Activated T-cell treated with anti-CD3 and anti-CD28 coated beads for 24 hours (primary cell): ENCODE measurements around the gene CD55.

Experiments
- DNase-seq: peaks from one replicate; pipeline ENCODE4 v3.0.0-alpha.2; 2020; ENCODE audit warnings: low read depth

The CD55 gene

DNA sequence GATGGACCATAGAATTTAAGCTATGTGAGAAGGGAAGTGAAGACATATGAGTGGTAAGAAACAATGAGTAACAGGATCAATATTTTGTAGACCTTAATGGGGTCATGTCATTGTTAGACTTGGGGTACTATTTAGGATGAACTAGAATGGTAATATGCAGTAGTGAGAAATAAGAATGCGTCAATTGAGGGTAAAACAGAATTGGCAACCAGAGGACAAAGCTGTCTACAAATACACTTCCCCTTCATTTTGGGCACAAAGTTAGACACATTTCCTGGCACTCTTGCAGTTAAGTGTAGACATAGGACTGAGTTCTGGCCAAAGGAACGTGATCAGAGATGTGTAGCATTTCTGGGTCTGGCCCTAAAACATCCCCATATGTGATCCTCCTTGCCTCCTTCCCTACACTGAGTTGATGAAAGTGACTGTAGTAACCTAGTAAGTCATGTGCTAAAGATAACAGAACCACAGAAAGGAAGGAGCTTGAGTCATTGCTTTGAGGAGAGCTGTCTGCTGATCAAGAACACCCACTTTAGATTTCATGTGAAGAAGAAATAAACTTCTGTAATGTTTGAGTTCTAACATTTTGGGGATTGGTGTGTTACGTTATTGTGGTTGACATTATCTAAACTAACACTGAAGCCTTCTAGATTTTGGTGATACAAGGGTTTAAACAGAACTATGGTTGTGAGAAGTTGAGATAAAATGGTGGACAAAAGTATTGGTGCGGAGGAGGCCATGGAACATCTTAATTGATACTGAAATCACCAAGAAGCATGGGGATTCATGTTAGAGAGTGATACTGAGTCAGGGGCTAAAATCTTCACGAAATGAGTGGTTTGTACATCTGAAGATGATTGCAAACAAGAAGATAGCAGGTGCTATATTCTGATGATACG lies 41.7 kb downstream of the CD55 start:
- DNase-seq = peak; percentile 17

- no peak for DNase-seq
These were observed 42.4 kb downstream of the CD55 start for GRCh38 chr1:207363871-207364270.

GRCh38 chr1:207364614-207365013 lies 43.1 kb downstream of the CD55 start:
- no peak for DNase-seq

DNA sequence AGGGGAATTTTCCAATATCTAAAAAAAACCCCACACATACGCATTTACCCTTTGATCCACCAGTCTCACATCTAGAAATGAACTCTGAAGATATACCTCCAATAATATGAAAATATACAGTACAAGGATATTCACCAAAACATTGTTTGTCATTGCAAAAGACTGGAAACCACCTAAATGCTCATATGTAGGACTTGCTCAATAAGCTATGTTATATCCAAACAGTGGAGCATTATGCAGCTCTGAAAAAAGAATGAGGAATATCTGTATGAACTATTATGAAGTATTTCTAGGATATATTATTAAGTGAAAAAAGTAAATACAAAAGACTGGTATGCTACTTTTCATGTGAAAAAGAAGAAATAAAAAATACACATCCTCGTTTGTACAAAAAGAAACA lies 43.6 kb downstream of the CD55 start:
- no peak for DNase-seq

GRCh38 chr1:207366022-207366421 lies 44.5 kb downstream of the CD55 start:
- DNase-seq = no peak

- no peak for DNase-seq
These were observed 67.2 kb downstream of the CD55 start for GRCh38 chr1:207388721-207389120.

- DNase-seq = no peak
These were observed 68.4 kb downstream of the CD55 start for GRCh38 chr1:207389728-207390464.

DNA sequence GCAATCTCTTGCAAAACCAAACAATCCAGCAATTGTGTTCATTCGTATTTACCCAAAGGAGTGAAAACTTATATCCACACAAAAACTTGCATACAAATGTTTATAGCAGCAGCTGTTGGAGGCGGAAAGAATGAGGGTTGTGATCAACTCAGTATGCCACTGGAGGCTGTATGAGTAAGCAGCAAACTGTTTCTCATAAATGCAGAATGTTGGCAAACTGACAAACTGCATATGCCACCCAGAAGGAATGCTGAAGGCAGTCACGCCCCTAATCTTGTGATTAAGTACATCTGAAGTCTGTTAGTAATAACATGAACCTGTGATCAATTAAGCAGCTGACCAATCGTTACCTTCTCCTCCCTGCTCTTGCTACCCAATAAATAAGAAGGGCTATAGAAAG lies 72.1 kb downstream of the CD55 start:
- no peak for DNase-seq

DNA sequence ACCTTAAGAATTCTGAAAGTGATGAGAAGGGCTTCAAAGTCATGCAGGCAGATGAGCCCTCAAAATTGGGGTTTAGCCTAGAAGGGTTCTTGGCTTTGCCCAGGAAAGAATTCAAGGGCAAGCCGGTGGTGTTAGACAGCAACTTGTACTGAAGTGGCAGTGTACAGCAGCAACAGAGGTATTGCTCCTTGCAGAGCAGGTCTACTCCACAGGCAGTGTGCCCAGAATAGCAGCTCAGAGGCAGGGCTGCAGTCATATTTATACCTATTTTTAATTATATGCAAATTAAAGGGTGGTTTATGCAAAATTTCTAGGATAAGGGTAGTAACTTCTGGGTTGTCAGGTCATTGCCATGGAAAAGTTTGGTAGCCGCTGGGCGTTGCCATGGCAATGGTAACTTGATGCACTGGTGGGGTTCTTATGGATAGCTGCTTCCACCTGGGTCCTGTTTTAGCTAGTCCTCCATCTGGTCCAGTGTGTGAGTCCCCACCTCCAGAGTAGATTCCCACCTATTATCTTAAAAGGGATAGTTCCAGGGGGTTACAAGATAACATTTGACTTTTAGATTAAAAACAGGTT lies 74.8 kb downstream of the CD55 start:
- no peak for DNase-seq

GRCh38 chr1:207397525-207397926 lies 76.0 kb downstream of the CD55 start:
- DNase-seq = no peak

DNA sequence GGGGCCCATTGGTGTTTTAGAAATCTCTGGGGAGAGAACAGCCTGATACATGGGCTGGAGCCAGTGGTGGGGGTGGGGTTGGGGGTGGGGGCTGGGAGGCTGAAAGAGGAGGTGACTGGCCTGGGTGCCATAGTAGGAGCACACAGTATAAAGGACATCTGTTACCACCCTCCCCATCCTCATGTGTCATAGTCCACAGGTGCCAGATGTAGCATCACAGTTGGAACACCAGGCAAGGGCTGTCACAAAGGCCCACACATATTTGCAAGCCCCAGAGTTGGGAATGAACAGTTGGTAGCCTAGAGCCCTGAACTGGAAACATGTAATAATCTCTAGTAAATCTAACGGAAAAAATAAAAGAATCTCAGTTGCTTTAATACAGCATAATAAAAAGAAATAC lies 77.5 kb downstream of the CD55 start:
- DNase-seq = no peak

DNA sequence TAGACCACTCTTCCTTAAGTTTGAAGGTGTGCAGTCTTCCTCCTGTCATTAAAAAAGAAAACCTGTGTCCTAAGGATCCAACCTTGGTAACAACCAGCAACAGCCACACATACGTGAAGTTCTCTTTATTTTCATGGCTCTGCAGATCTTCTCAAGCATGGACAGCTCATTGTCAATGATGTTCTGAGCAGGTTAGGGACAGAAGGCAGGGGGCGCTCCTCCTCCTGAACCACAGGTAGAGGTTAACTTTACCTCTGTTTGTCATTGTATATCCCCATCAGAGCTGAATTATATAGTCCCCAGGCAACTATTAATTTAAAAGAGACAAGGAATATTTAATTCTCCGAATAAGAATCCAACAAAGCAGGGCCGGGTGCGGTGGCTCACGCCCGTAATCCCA lies 80.1 kb downstream of the CD55 start:
- no peak for DNase-seq

- no peak for DNase-seq
These were observed 81.3 kb downstream of the CD55 start for GRCh38 chr1:207402744-207403143.

GRCh38 chr1:207404849-207405525 lies 83.5 kb downstream of the CD55 start:
- no peak for DNase-seq

DNA sequence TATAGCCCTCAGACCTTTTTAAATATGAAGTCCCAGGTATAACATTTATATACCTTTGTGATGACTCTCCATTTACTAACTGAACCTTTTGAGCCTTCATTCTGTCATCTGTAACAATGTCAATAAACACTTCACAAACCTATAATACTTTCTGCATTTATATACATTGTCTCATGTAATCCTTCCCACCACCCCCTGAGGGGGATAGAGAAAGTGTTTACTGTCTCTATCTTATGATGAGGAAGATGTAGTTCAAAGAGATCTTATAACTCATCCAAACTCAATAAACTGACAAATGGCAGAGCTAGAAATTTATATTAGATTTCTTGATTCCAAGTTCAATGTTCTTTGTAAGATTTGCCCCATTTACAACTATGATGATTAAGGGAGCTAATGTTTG lies 84.3 kb downstream of the CD55 start:
- no peak for DNase-seq

GRCh38 chr1:207407655-207408260 lies 86.3 kb downstream of the CD55 start:
- no peak for DNase-seq
